Mucosa of descending colon (tissue), 3 donors: Measurements from ENCODE around the gene BARHL2. TPM values are rescaled to one million over a fixed set of nuclear protein-coding genes. Genes with fewer than 3 reads are reported as not detected.

ENCODE experiments used
- ATAC-seq: fragments of 200-7000 bp; cut with Tn5 transposase; one replicate; pipeline ENCODE4 v1.9.1; 2020; ENCODE audit warnings: mild to moderate bottlenecking, moderate library complexity
- DNase-seq, 3 donors: peaks; one replicate each; pipeline ENCODE4 v3.0.0-alpha.2; 2020
- H3K36me3 ChIP-seq: fragments of 200-600 bp; one replicate; pipeline ENCODE4 v1.8.0; 2021; ENCODE audit warnings: low read depth, mild to moderate bottlenecking
- H3K4me1 ChIP-seq: fragments of 200-600 bp; one replicate; pipeline ENCODE4 v1.8.0; 2021; ENCODE audit warnings: low read depth, mild to moderate bottlenecking
- H3K4me3 ChIP-seq: fragments of 200-600 bp; one replicate; pipeline ENCODE4 v1.8.0; 2021; ENCODE audit warnings: mild to moderate bottlenecking
- H3K9me3 ChIP-seq: fragments of 200-600 bp; one replicate; pipeline ENCODE4 v1.8.0; 2021; ENCODE audit warnings: mild to moderate bottlenecking
- intact Hi-C, 2 donors: fragments of 100-400 bp; cut with DNase I in 1 of 2; cut with micrococcal nuclease in 1 of 2; formaldehyde crosslinking; loops; one replicate each; pipeline versions ENCODE4 v1.11.0 to v1.11.1; 2022; cut with DNase I, micrococcal nuclease
- total RNA-seq, 3 donors: library from RNA; stranded (reverse); fragmentation: NEBNext Ultra II Directional in 2 of 3; extraction: Animal tissue kit (Norgen Biotek cat#: 25700) in 2 of 3; gene quantifications; one replicate each; pipeline versions ENCODE4 v1.2.1 to v1.2.4, GENCODE V29; 2021 to 2023
- TF ChIP-seq, protein P1 (sequence below): fragments of 200-600 bp; IDR thresholded peaks from one replicate; pipeline ENCODE4 v1.8.0; 2022; ENCODE audit warnings: antibody characterized with exemption, mild to moderate bottlenecking
- donor health status: DM: no; HTN: no; CAD: no; lungs with moderate emphysema.
- donor health status: DM: no; HTN: no; CAD: no.
- donor health status: DM: no; HTN: yes; CAD: no.

Gene BARHL2
- total RNA-seq, 3 donors from 2014 or later = not detected

GRCh38 chr1:90726425-90726985, 9.4 kb upstream of the BARHL2 start:
- Histone ChIP-seq H3K36me3 (no peaks in the 10 kb centered on the region), H3K9me3 (no peaks in the 10 kb centered on the region), H3K4me3 (no peak overlapping the region), H3K4me1 (peaks cover 48% of the 10 kb centered on the region)
- no peak for ATAC-seq
- TF ChIP-seq, protein P1, sequence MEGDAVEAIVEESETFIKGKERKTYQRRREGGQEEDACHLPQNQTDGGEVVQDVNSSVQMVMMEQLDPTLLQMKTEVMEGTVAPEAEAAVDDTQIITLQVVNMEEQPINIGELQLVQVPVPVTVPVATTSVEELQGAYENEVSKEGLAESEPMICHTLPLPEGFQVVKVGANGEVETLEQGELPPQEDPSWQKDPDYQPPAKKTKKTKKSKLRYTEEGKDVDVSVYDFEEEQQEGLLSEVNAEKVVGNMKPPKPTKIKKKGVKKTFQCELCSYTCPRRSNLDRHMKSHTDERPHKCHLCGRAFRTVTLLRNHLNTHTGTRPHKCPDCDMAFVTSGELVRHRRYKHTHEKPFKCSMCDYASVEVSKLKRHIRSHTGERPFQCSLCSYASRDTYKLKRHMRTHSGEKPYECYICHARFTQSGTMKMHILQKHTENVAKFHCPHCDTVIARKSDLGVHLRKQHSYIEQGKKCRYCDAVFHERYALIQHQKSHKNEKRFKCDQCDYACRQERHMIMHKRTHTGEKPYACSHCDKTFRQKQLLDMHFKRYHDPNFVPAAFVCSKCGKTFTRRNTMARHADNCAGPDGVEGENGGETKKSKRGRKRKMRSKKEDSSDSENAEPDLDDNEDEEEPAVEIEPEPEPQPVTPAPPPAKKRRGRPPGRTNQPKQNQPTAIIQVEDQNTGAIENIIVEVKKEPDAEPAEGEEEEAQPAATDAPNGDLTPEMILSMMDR = no peak
- DNase-seq = no peak
- intact Hi-C loops = loop anchor here in 1 of 2 donors (10.0 kb wide), 1 partner anchor 108 kb away; no protein-coding TSS in a partner anchor

GRCh38 chr1:90725657-90726424, 8.7 kb upstream of the BARHL2 start:
- Histone ChIP-seq H3K9me3 (no peaks in the 10 kb centered on the region), H3K4me3 (no peak overlapping the region), H3K36me3 (no peaks in the 10 kb centered on the region), H3K4me1 (peaks cover 48% of the 10 kb centered on the region)
- ATAC-seq (no peak), DNase-seq (no peak)
- TF ChIP-seq, protein P1 = no peak
- intact Hi-C loops = loop anchor here in 1 of 2 donors (10.0 kb wide), 1 partner anchor 109 kb away; no protein-coding TSS in a partner anchor

GRCh38 chr1:90724926-90725656, 8.0 kb upstream of the BARHL2 start:
- TF ChIP-seq, protein P1 = no peak
- Histone ChIP-seq H3K4me1 (peaks cover 40% of the 10 kb centered on the region), H3K4me3 (no peak overlapping the region), H3K9me3 (no peaks in the 10 kb centered on the region), H3K36me3 (no peaks in the 10 kb centered on the region)
- intact Hi-C loops = loop anchor here in 1 of 2 donors (10.0 kb wide), 1 partner anchor 110 kb away; no protein-coding TSS in a partner anchor
- ATAC-seq (no peak), DNase-seq (no peak)

GRCh38 chr1:90724361-90724760, 7.3 kb upstream of the BARHL2 start:
- TF ChIP-seq, protein P1 = no peak
- Histone ChIP-seq H3K4me3 (no peak overlapping the region), H3K4me1 (peaks cover 33% of the 10 kb centered on the region), H3K36me3 (no peaks in the 10 kb centered on the region), H3K9me3 (no peaks in the 10 kb centered on the region)
- intact Hi-C loops = loop anchor here in 1 of 2 donors (10.0 kb wide), 1 partner anchor 110 kb away; no protein-coding TSS in a partner anchor
- DNase-seq (no peak), ATAC-seq (no peak)

DNA sequence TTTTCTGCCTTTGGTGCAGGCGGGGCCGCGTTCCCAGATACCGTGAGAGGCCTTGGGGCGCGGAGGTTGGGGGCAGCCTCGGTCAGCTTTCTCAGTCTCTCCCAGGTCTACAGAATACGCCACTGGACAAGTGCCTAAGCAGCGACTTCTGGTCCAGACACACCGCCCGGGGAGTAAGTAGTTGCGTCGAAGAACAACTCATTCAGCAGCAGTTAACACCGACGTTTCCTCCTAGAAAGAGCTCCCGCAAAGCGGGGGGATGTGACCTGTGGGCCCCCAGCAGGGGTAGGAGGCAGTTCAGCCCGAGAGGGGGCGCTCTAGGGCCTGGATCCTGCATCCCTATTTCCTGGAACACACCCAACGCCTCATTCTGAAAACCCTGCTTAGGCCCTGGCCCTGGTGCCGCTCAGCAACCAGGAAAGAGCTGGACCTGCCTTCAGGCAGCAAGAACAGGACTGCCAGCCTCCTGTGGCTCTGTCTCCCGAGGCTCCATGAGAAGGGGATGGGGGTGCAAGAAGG, 6.5 kb upstream of the BARHL2 start:
- intact Hi-C loops = loop anchor here in 1 of 2 donors (10.0 kb wide), 1 partner anchor 111 kb away; no protein-coding TSS in a partner anchor
- Histone ChIP-seq H3K4me1 (peaks cover 30% of the 10 kb centered on the region), H3K9me3 (no peaks in the 10 kb centered on the region), H3K4me3 (no peak overlapping the region), H3K36me3 (no peaks in the 10 kb centered on the region)
- ATAC-seq (peak; percentile 32), DNase-seq (no peak)
- TF ChIP-seq, protein P1 = no peak
